ENCODE measurements around the gene EML4.

- TF ChIP-seq POLR2AphosphoS5 (IDR thresholded peaks at IDR 0.05; ENCODE audit: borderline replicate concordance, low read depth, low read length) (no peak), EZH2 (IDR thresholded peaks at IDR 0.05) (no peak)
Measured at GRCh38 chr2:42252464-42252863, 83.3 kb downstream of the EML4 start.

All from SK-N-MC (cell line).